HG03565 (cell line): Measurements from ENCODE around the gene ABL2.
"Not testable (repeated sequence)": the region's sequence is repeated elsewhere in the genome, so short reads cannot be mapped to it uniquely, and the experiment has no call there.

Experiments used
- ATAC-seq: cut with Tn5 transposase; IDR thresholded peaks from one replicate; pipeline ENCODE4 v1.9.1; 2021; ENCODE audit warnings: mild to moderate bottlenecking, moderate library complexity; ENCODE audit not compliant: unreplicated experiment

ABL2 gene

GRCh38 chr1:179217943-179218507 is 11.5 kb downstream of the ABL2 start:
- no peak for ATAC-seq

- ATAC-seq, result not testable (repeated sequence)
Measured at GRCh38 chr1:179213317-179213716, 16.2 kb downstream of the ABL2 start.

GRCh38 chr1:179208681-179209477 is 20.6 kb downstream of the ABL2 start:
- no peak for ATAC-seq

GRCh38 chr1:179206812-179207211 is 22.7 kb downstream of the ABL2 start:
- ATAC-seq, result no peak

- ATAC-seq, result no peak
Measured at GRCh38 chr1:179205284-179205683, 24.2 kb downstream of the ABL2 start.

GRCh38 chr1:179202161-179202560 is 27.3 kb downstream of the ABL2 start:
- no peak for ATAC-seq

GRCh38 chr1:179200586-179200985 is 28.9 kb downstream of the ABL2 start:
- no peak for ATAC-seq

- no peak for ATAC-seq
Measured at GRCh38 chr1:179197690-179198297, 31.7 kb downstream of the ABL2 start.

GRCh38 chr1:179195857-179196256 is 33.6 kb downstream of the ABL2 start:
- not testable (repeated sequence) for ATAC-seq

- ATAC-seq, result no peak
Measured at GRCh38 chr1:179195376-179195775, 34.1 kb downstream of the ABL2 start.

- ATAC-seq, result no peak
Measured at GRCh38 chr1:179194068-179194537, 35.4 kb downstream of the ABL2 start.

GRCh38 chr1:179190861-179191260 is 38.6 kb downstream of the ABL2 start:
- no peak for ATAC-seq

GRCh38 chr1:179187735-179188471 is 41.6 kb downstream of the ABL2 start:
- no peak for ATAC-seq

GRCh38 chr1:179187043-179187442 is 42.4 kb downstream of the ABL2 start:
- no peak for ATAC-seq

- no peak for ATAC-seq
Measured at GRCh38 chr1:179184403-179184802, 45.1 kb downstream of the ABL2 start.

- no peak for ATAC-seq
Measured at GRCh38 chr1:179183857-179184256, 45.6 kb downstream of the ABL2 start.

- ATAC-seq, result no peak
Measured at GRCh38 chr1:179178950-179179349, 50.5 kb downstream of the ABL2 start.

GRCh38 chr1:179178183-179178582 is 51.3 kb downstream of the ABL2 start:
- no peak for ATAC-seq

GRCh38 chr1:179177615-179178014 is 51.9 kb downstream of the ABL2 start:
- ATAC-seq, result no peak

- ATAC-seq, result no peak
Measured at GRCh38 chr1:179177182-179177581, 52.3 kb downstream of the ABL2 start.
